Suppressor macrophage (primary cell): Measurements from ENCODE around the gene TIMM17A.

ENCODE experiments used
- DNase-seq, 4 experiments: peaks; one replicate each; pipeline ENCODE4 v3.0.0-alpha.2; 2020 to 2022

TIMM17A gene

DNA sequence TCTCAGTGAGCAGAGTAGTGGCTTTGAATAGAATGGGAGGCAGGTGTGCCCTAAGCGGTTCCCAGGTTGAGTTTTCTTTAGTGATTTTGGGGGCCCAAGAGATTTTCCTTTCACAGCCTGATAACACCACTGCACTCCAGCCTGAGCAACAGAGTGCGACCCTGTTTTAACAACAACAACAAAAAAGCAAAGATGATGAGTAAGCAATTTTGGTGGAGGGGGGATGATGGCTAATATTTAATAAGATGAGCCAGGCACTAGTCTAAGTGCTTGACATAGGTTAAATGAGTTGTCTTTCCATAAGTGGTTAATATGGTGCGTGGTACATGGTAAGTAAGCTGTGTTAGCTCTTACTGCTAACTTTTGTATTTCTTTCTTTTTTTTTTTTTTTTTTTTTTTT, 29.1 kb downstream of the TIMM17A start:
- DNase-seq: no peak

DNA sequence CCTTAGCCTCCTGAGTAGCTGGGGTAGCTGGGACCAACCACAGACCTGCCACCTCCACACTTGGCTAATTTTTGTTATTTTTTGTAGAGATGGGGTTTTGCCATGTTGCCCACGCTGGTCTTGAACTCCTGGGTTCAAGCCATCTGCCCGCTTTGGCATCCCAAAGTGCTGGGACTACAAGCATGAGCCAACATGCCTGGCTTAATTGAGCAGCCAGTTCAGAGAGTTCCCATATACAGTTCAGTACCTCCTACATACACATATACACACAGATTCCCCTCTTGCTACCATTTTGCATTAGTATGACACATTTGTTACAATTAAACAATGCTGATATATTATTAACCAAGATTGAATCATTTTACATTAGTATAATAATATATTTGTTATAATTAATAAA, 30.1 kb downstream of the TIMM17A start:
- DNase-seq: no peak

DNA sequence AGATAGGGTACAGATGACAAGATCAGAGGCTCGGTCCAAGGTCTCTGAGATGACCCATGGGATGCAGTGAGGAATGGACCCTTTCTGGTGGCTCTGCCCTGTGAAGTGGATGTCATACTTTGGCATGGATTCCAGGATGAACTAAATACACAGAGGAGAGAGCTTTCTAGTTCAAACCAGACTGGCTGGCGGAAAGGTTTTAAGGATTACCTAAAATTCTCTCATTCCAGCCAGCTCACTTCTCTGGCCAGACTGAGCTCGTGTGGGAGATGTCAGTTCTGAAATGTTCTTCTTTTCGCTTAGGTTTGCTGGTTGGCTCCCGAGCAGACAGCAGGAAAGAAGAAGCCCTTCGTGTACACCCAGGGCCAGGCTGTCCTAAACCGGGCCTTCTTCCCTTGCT, 33.3 kb downstream of the TIMM17A start:
- no peak for DNase-seq

DNA sequence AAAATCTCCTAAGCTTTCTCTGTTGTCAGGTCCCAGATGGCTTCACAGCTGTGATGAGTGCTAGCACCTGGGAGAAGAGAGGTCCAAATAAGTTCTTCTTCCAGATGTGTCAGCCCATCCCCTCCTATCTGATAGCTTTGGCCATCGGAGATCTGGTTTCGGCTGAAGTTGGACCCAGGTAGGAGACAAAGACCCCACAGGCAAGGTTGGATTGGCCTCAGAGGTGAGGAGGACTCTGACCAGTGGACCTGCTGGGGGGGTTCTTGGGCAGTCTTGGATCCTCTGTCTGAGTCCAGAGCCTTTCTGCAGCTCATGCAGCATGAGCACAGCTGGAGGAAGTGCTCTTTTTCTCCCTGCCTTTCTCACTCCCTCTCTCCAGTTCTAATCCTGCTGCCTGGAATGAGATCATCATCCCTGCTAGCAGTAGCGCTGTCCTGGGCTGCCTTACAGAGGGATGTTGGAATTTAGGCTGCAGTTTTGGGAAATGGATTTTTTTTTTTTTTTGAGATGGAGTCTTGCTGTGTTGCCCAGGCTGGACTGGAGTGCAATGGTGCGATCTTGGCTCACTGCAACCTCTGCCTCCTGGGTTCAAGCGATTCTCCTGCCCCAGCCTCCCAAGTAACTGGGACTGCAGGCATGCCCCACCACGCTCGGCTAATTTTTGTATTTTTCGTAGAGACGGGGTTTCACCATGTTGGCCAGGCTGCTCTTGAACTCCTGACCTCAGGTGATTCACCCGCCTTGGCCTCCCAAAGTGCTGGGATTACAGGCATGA, 34.2 kb downstream of the TIMM17A start:
- no peak for DNase-seq

DNA sequence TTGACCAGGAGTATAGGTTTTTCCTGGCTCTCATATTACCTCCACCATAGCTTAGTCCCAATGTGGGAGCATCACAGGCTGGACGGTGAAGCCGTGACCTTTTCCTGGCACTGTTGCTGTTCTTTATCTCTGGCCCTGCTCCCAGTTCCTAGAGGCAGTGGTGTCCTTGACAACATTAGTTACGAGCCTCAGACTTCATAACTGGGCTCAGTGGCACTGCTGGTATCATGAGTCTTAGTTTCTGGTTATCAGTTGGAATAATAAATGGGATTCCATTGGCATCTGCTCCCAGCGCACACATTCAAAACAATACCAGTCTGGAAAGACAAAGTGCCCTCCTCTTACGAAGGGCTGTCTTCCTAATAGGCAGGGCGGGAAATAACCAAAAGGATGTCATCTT, 35.1 kb downstream of the TIMM17A start:
- no peak for DNase-seq

DNA sequence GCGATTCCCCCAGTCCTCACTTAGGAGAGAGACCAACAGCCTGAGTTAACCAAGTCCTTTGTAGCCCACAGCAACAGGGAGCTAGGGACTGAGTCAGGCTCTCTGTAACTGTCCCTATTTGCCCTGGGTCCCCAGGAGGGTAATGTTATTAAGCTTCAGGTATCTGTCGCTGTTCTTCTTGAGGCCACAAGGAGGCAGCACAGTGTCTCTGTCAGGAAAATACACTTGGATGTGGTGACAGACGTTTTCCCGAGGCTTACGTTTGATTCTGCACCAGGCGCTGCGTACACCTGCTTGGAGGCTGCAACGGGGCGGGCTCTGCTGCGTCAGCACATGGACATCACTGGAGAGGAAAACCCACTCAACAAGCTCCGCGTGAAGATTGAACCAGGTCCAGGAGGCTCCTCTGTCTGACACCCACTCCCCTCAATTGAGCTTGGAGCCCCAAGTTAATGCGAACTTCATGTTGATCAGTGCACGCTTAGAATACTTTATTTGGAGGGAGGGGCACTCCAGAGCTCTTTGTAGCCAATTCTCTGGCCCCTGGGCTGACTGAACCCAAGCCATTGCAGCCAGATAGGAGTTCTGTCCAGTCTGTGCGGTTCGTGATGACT, 44.4 kb downstream of the TIMM17A start:
- DNase-seq: peak; percentile 43 to 66 (median 56)

DNA sequence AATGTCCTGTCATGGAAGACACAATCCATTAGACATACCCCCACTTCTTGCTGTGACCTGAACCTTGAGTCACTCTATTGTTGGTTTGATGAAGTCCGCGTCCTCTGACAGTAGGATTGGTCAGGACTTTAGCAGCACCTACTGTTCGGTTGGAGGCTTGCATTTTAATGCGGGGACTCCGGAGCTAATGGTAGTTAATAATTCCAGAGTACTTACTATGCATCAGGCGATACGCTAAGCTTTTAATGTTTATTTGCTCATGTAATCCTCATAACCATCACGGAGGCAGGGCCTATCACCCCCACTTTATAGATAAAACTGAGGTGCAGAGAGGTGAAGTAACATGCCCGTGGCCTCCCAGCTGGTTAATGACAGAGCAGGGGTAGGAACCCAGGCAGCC, 47.2 kb downstream of the TIMM17A start:
- DNase-seq: no peak

DNA sequence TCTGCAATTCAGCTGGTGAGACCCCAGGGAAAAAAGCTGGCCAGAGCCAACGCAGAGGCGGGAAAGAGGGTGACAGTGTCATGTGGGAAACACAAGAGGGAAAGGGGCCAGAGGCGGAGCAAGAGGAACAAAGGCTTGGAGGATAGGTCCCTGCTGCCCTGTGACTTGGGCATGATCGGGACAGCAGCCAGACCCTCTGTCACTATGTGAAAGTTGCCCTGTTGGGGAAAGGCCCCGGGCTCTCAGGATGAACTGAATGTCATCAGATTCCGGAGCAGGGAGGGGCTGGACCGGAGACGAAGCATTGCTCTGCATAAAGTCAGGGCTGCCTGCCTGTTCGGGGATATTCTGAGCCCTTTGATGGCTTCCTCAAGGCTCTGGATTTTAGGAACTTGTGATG, 49.4 kb downstream of the TIMM17A start:
- DNase-seq: no peak

DNA sequence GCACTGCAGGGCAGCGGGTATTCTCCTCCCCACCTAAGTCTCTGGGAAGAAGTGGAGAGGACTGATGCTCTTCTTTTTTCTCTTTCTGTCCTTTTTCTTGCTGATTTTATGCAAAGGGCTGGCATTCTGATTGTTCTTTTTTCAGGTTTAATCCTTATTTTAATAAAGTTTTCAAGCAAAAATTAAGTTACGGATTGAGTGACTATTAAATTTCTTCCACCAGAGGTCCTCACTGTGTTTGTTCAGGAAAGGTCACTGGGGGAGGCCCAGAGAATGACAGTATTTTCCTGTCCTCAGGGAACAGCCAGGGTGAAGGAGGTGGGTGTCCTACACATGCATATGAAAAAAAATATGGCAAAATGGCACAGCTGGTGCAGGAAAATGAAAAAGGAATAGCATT, 50.7 kb downstream of the TIMM17A start:
- DNase-seq: no peak

DNA sequence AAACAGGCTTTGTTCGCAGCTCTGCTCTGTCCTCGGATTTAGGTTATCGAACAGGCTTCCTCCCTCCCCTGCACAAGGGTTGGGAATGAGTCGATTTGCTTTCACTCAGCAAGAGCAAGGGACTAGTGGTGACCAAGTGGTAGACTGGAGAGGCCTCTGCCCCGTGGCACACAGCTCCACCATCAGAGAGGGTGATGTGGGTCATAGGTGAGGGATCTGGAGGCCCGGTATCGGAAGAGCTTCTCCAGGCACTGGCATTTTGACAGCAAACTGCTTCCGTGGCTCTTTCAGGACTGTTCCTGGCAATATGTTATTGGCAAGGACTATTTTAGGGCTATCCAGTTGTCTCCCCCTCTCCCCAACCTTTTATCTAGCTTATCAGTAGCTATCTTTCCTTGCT, 52.0 kb downstream of the TIMM17A start:
- no peak for DNase-seq

DNA sequence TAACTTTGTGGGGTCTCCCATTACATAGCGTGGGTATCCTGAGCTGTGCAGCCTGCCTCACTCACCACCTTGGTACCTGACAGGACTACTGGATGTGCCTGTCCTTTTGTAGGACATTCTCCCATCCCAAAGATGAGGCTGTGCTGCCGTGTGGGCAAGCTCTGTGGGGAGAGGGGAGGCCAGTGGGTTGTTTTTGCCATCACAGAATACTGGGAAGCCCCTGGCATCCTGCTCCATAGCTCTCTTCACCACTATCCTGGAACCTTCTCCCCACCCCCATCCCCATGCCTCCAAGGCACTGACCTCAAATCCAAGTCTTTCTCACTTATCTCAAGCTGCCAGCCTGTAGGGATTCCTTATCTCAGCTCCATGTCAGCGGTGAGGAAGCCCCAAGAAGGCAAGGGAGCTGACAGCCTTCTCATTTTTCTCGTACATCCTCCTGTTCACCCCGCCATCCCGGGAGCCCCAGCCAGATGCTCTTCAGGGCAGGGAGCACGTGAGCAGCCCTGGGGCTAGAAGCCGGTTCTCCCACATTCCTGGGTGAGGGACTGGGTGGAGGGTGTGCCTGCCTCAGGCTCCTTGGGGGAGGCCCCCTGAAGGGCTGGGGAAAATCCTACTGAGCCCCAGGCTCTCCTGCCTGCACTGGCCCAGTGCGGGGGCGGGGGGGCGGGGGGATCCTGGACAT, 52.6 kb downstream of the TIMM17A start:
- DNase-seq: no peak

DNA sequence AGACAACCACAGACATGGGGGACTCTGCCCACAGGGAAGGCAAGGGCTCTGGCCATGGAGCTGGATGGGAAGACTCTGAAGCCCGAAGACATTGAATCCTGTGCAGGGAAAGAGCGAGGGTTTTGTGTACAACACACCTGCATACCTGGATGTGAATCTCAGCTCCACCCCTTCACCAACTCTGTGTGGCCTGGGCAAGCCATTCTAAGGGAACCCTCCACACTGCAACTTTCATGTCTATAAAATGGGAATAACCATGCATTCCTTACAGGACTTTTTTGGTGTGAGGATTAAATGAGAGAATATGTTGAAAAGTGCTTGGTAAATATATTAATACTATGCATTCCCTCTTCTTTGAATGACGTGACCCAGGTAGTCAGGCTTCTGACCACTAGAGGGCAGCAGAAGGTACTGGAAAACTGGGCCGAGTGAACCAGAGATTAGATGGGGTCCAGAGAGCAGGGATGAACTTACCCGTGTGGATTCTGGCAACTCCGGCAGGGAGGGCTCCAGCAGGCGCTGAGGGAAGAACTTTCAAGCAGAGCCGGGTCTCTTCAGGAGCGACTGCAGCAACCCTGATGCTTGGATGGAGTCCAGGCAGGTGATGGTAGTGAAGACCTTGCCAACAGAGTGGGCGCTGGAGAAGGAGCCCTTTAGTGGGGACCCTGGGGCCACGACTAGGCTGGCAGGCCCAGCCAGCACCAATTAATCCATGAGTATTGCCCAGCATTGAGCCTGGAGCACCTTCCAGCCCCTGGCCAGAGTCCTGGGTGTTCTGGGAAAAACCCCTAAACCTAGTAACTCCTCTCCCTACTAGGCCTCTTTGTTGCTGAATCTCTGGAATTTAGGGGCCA, 54.2 kb downstream of the TIMM17A start:
- DNase-seq: peak; percentile 69 to 83 (median 76)

DNA sequence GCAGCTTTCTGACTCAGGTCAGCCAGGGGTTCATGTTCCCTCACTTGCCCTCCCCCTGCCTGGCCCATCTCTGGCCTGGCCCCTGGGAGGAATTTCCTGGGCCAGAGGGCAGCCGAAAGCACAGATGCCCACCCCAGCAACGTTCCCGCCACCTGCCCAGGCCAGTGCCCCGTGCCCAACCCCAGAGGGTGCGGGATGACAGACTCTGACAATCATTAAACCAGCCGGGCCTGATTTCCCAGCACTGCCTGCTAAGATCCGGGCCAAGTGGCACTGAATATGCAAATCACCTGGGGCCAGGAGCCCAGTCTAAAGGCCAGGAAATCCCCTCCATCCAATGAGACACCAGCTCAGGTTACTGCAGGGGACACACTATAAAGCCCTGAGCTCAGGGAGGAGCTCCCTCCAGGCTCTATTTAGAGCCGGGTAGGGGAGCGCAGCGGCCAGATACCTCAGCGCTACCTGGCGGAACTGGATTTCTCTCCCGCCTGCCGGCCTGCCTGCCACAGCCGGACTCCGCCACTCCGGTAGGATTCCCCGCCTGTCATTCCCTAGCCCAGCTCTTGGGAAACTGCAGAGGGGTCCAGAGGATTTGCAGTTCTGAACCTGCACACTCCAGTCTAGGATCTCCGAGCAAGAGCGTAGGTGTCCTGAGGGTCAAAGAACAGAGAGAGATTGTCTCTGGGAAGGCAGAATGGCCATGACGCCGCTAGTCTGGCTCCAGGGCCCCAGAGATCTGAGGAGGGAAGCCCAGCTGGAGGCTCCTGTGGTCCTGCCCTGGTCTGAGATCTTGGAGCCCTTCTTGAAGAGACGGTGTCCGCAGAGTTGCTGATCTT, 55.1 kb downstream of the TIMM17A start, which contains the start of gene ELF3:
Gene ELF3 (plus strand): TSS at position 408 of the 836 bp plus-strand sequence. CDS start 550 bp downstream, outside the sequence.
- DNase-seq: no peak

DNA sequence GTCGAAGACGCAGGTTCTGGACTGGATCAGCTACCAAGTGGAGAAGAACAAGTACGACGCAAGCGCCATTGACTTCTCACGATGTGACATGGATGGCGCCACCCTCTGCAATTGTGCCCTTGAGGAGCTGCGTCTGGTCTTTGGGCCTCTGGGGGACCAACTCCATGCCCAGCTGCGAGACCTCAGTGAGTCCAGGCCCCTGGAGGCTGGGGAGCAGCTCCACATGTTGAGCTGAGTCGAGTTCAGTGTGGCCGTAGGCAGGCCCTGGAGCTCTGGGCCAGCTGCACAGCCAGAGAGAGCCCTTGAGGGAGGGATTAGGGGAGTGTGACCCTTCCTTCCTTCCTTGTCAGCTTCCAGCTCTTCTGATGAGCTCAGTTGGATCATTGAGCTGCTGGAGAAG, 56.7 kb downstream of the TIMM17A start:
- DNase-seq: no peak

DNA sequence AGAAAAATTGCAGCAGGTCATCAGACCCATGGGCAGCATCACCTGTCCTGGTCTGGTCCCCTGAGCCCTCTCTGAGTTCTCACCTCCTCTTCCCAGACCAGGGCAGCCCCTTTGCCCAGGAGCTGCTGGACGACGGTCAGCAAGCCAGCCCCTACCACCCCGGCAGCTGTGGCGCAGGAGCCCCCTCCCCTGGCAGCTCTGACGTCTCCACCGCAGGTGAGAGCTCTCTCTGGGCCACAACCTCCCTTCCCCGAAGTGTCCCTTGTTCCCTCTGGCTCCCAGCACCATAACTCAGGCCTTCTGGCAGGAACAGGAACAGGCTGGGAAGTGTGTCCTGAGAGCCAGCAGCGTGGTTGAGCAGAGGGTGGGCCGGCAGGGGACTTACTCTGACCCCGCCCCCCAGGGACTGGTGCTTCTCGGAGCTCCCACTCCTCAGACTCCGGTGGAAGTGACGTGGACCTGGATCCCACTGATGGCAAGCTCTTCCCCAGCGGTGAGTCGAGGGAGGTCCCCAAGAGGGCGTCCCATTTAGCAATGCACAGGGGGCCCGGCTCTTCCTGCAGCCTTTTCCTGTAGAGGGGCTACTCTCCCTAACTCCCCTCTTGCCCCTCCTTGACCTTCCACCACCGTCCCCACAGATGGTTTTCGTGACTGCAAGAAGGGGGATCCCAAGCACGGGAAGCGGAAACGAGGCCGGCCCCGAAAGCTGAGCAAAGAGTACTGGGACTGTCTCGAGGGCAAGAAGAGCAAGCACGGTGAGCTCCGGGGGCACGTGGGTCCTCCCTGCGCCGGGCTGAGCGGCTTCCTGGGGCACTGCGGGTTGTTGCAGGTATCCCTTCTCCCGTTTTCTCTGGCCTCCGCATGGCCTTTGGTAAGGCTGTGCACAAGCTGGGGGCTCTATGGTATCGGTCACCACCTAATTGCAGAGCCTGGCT, 57.5 kb downstream of the TIMM17A start:
- no peak for DNase-seq

DNA sequence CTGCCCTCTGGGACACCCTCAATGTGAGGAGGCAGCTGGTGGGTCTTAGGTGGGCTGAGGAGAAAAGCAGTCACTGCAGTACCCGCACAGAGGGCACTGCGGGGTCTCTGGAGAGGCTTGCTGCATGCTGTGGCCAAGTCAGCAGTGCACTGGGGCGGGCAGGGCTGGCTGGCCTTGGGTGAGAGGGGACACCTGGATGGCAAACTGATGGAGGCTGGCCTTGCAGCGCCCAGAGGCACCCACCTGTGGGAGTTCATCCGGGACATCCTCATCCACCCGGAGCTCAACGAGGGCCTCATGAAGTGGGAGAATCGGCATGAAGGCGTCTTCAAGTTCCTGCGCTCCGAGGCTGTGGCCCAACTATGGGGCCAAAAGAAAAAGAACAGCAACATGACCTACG, 58.3 kb downstream of the TIMM17A start:
- DNase-seq: no peak

DNA sequence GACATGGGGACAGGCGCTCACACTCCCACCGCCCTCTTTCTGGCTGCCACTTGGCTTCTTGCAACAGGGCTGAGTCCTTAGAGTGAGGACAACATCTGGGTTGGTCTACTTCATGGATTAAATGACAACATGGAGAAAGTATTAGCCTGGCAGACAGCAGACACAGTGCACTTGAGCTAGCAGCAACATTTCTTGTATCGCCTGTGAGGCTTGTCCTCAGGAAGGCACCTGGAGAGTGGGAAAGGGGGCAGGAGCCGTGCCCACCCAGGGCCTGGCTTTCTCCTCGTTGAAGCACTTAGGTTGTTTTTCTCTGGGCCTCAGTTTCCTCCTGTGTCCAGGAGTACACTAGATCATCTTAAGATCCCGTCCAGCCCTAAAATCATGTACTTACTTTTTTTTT, 58.8 kb downstream of the TIMM17A start:
- no peak for DNase-seq

DNA sequence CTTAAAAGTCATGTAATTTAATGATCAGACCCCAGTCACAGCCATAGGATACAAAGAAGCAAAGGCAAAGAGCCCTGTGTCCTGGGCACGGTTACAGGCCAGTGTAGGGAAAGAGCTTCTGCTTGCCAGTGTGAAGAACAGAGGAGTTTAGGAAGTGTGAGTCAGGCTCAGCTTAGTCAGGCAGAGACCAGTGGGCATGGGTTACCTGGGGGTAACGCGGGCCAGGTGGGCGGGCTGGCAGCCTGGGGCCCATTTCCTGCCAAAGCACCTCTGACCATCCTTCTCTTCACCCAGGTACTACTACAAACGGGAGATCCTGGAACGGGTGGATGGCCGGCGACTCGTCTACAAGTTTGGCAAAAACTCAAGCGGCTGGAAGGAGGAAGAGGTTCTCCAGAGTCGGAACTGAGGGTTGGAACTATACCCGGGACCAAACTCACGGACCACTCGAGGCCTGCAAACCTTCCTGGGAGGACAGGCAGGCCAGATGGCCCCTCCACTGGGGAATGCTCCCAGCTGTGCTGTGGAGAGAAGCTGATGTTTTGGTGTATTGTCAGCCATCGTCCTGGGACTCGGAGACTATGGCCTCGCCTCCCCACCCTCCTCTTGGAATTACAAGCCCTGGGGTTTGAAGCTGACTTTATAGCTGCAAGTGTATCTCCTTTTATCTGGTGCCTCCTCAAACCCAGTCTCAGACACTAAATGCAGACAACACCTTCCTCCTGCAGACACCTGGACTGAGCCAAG, 59.8 kb downstream of the TIMM17A start:
- no peak for DNase-seq

DNA sequence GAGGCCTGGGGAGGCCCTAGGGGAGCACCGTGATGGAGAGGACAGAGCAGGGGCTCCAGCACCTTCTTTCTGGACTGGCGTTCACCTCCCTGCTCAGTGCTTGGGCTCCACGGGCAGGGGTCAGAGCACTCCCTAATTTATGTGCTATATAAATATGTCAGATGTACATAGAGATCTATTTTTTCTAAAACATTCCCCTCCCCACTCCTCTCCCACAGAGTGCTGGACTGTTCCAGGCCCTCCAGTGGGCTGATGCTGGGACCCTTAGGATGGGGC, 60.3 kb downstream of the TIMM17A start:
- no peak for DNase-seq
